Femur (tissue), 1 donor: Measurements from ENCODE around the gene RBM5.
"Not testable (repeated sequence)": the region's sequence is repeated elsewhere in the genome, so short reads cannot be mapped to it uniquely, and the experiment has no call there.

Experiments used
- DNase-seq: peaks from one replicate; pipeline ENCODE4 v3.0.0-alpha.2; 2017

RBM5 gene

DNA sequence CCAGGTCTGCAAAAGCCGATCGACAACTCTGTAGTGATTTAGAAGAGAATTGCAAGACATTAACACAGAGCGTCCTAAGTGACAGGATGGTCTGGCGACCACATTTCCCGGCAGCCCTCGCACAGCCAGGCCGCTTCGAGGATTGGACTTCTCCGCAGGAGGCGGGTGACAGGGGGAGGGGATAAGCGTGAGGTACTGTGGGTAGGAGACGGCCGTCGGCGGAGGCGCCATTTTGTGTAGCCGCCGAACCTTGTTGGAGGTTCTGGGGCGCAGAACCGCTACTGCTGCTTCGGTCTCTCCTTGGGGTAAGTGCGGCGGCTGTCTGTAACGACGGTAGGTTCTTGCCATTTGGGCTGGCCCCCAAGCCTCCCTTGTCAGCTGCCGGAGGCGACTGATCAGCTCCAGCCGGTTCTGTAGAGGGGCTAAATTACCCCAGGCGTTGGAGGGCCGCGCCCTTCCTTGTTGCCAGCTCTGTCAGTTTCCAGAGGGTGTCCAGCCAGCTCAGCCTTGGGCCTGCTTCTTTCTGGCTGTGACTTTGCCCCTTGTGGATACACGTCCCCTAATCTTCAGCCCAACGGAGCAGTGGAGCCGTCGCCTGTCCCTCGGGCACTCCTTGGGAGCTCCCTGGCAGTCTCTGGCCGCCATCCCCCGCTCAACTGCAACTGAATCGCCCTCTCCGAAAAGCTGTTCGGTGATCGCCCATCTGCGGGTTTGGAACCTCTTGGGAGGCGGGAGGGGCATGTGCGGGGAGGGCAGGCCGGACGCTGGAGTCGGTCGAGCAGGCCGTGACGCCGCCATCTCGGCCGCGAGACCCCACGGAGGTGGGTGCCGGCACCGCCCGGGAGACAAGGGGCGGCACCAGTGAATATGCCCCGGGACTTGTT, at the start of gene RBM5:
TSS of gene RBM5 (plus strand) at position 195 of the 884 bp plus-strand sequence. CDS start 1,516 bp downstream, outside the sequence.
- DNase-seq = peak; percentile 96

DNA sequence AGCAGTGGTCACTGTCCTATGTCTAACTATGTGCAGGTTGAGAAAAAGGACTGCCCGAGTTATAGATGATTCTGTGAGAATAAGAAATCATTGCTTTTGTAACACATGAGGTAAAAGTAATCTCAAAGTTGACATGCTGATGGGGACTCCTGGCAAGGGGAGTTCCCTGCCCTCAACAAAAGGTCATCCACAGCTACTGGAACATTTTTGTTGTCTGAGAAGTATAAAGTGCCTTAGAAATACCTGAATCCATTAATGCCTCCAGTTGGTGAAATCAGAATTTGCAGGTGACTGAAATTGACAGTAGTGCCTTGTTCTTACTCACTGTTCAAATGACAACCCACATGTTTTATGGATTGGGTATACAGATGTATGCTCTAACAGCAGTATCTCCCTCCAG, 43.7 kb upstream of the RBM5 start:
- no peak for DNase-seq

DNA sequence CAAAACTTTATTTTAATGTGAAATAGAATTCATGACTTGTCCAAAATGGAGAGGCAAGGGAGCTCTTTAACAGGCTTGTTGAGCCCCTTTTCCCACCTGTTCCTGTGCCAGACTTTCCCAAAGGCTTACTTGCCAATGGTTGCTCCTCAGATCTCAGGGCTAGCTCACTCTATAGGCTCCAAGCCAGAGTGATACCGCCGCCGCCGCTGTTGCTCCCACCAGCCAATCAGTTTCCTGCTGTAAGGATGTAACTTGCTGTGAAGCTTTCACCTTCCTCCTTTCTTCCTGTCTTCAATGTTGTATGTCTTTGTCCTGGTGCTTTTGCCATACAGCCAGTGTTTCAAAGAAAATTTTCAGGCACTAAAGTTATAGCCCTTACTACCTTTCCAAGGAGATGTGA, 41.3 kb upstream of the RBM5 start:
- DNase-seq = no peak

DNA sequence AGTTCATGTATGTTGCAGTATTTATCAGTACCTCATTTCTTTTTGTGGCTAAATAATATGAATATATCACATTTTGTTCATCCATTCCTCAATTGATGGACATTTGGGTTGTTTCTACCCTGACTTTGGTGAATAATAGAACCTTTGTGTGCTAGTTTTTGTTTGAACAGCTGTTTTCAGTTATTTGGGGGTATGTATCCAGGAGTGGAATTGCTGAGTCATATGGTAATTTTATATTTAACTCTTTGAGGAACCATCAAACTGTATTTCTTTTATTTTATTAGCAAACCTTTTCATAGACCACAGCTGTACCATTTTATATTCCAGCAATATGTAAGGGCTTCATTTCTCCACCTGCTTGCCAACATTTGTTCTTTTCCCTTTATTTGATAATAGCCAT, 38.4 kb upstream of the RBM5 start:
- DNase-seq = no peak

DNA sequence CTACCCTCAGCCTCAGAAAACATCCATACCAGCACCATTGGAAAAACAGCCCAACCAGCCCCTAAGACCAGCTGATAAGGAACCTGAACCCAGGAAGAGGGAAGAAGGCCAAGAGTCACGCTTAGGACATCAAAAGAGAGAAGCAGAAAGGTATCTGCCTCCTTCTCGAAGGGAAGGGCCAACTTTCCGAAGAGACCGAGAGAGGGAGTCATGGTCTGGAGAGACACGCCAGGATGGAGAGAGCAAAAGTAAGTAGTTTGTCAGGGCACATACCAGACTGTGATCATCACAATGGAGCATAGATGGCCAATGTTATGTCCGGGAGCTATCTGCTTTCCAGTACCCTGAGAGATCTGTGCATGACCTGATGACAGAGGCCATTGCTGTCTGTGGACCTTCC, 31.0 kb upstream of the RBM5 start:
- no peak for DNase-seq

DNA sequence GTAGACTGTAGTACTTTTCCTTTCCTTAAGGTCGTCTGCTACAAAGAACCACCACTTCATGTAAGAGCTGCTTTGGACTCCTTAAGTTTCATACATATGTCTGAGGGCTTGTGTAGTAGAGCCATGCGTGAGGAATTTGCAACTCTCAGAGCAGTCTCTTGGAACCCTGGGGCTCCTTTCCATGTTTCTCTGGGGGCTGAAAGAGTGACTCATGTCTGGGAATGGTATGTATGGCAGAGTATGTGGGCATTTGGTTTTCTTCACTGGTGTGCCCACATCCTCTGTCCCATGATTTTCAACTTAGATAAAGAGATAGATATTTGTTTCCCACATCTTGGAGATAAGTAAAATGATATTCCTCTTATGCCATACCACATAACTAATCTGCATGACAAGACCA, 20.6 kb upstream of the RBM5 start:
- DNase-seq = no peak

DNA sequence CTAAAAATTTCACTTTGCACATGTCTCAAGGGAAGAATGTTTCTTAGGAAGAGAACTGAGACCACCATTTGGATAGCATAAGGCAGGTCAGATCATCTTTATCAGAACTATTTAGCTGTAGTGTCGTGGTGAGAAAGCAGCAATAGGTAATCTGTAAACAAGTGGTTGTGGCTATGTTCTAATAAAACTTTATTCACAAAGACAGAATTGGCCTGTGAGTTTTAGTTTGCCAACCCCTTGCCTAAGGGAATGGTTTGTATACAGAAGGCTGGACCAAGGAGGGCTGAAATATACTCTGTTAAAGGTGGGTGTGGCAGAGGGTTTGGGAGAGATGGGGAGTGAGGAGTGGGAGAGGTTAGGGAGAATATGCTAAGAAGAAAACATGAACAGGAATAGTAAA, 10.6 kb upstream of the RBM5 start:
- DNase-seq = no peak

DNA sequence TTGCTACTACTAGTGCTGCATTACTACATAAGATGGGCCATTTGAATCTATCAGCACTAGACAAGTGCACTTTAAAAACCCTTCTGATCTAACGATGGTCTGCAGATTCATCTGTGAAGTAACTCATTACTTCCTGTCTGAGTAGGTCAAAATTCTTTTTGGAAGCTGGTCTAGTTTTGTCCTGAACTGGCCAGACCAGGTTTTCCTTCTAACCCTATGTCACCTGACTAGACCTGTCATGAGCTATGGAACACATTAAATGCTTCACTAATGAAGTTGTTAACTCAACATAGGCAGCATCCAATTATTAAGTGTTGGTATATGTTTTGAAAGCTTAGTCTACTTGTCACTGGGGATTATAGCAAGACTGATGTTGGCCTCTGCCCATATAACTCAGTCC, 10.1 kb upstream of the RBM5 start:
- no peak for DNase-seq

DNA sequence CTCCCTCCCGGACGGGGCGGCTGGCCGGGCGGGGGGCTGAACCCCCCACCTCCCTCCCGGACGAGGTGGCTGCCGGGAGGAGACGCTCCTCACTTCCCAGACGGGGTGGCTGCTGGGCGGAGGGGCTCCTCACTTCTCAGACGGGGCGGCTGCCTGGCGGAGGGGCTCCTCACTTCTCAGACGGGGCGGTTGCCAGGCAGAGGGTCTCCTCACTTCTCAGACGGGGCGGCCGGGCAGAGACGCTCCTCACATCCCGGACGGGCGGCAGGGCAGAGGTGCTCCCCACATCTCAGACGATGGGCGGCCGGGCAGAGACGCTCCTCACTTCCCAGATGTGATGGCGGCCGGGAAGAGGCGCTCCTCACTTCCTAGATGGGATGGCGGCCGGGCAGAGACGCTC, 3.8 kb upstream of the RBM5 start:
- not testable (repeated sequence) for DNase-seq

DNA sequence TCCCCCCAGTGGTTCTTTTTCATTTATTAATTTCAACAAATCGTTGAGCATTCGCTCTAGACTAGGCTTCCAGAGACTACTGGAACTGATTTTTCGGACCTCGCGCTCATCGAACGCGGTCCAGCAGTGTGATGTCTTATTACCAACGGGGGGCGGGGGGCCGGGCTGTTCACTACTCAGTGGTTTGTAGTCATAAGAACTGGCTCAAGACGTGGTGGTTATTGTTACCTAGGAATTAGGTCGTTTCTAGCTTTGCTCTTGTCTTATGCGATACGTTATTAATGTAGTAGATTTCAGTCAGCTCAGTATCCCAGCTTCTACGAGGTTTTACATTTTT, 858 bp downstream of the RBM5 start:
- no peak for DNase-seq

DNA sequence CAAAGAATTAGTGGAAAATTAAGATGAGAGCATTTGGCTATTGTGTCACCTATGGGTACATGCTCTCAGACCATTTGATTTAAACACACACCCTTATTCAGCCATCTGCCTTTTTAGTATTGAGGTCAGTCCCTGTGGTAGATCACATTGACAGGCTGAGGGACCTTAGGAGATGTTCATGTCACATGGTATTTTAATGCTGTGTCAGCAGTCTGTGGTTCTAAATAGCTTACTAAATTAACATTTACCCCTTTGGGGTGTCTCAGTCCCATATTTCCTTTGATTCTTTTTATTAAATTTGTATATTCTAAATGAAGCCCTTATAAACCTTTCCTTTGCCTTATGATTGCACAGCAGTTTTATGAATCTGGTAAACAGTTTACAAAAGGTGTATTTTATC, 2.3 kb downstream of the RBM5 start:
- no peak for DNase-seq

DNA sequence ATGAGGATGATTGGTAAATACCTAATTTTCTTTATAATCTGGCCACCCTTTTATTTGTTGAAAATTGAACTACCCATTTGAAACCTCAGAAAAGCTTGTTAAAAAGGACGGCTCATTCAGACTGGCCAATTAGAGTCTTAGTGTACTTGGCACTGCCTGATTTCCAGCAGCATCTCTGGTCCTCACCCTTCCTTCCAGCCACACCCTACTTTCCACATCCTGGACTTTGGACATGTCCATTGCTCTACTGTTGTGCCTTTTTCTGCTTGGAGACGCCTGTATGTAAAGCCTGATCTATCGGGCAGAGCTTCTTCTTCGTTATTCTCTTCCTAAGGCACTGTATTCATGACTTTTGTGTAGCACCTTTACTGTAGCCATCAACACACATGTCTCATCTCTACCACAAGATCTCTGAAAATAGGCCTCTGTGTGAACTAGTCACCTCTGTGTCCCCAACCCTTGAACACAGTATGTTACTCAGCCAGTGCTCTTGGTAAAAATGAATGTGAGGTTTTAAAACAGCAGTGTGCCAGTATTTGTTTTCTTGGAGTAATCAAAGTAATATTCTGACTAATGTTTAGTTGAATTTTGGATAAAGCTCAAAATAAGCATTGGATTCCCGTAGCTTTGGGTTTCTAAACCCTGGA, 6.8 kb downstream of the RBM5 start:
- DNase-seq = no peak

DNA sequence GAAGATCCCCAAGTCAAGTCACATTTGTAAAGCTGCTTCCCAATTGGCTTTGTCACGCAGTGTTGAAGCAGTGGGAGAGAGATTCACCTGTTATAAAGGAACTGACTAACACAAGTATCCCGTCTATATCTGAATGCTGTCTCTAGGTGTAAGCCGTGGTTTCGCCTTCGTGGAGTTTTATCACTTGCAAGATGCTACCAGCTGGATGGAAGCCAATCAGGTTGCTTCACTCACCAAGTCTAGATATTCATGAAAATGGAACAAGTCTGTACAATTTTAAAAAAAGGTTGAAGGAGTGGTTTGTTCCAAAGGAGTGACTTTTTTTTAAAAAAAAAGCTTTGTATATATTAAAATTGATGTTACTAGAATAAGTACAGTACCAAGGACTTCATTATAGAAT, 11.7 kb downstream of the RBM5 start:
- DNase-seq = no peak

DNA sequence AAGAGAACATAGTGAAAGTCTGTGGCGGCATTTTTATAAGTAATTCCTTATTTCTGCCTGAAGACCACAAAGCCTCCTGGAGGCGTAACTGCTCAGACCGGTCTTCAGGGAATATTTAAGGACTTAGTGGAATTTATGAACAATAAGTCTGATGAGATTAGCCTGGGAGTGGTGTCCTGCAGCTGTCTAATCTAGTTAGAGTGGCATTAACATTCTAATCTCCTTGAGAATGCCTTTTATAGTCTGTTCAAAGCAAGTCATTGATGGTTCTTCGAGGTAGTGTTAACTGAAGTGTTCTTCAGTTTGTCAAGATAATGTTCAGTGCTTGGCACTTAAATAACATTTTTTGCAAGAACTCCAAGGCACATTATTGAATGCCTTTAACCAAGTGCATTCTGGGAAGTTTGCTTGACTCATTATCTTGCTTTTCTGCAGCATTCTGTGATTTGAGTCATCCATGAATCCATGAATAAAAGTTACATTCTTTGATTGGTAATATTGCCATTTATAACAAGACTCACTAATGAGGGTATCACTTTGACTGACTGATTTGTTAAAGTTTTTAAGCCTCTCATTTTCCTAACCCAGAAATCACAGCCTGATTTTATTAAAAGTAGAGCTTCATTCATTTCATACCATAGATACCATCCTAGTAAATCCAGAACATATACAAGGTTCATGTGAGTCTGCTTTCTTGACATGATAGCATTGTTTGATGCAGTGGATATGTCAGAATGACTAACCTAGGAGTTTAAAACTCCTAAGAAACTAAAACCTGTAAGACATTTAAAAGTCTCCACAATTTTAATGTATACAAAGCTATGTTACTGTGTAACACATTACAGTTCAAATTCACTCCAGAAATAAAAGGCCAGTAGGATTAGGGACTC, 12.5 kb downstream of the RBM5 start:
- no peak for DNase-seq

DNA sequence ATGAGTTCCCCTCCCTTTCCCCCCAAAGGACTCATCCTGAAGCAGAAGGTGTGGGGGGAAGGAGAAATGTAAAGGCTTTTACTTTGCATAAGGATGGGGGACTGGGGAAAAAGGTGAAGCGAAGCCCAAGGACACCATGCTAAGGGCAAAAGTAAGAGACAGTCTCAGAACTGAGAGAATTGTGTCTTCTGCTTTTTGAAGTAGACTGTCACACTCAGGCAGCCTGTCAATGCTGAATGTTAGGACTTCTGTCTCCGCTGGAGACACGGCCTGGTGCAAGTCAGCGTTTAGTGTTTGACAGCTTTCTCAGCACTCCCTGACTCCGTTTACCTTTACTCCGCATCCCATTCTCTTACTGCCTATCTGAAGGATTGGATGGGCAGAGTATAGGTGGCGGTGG, 13.8 kb downstream of the RBM5 start:
- no peak for DNase-seq

DNA sequence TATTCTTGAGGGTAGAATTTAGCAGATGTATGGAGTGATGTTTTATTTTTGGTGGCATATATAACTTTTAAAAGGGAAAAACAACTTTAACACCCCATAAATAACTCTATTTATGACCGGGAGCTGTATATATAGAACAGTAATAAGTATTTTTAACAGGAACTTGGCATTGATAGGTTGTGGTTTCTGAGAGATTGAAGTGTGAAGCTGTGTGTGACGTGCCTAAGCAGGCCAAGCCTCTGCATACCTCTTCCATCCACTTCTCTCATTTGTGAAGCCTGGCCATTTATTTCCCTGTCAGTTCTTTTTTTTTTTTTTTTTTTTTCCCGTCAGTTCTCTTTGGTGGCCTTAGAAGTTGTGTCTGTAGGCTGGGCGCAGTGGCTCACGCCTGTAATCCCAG, 23.0 kb downstream of the RBM5 start:
- DNase-seq = no peak

DNA sequence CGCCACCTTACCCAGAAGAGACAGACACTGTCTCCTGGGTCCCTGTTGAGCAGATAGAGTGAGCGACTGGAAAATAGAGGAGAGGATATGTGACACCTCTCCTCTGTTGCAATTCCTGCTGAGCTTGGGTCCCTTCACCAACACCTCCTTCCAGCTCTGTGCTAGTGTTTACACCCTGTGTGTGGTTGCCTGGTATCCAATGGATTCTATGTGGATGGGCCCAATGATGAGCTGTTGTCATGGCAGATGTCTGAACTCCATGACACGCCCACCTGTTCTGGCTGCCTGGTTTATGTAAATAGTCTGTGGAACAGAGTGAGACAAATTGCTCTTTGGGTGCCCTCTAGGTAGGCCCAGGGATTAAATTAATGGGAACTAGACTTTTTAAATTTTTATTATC, 23.7 kb downstream of the RBM5 start:
- DNase-seq = no peak

DNA sequence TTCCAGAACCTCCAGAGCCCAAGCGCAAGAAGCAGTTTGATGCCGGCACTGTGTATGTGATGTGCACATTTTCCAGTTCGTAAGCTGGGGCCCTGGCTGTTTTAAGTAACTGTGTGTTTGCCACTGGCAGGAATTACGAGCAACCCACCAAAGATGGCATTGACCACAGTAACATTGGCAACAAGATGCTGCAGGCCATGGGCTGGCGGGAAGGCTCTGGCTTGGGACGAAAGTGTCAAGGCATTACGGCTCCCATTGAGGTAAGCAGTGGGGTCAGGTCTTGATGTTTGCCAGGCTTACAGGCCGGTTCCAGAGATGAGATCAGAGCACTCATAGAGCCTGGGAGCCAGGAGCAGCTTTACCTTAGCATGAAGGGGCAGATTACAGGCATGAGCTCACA, 28.4 kb downstream of the RBM5 start:
- no peak for DNase-seq

DNA sequence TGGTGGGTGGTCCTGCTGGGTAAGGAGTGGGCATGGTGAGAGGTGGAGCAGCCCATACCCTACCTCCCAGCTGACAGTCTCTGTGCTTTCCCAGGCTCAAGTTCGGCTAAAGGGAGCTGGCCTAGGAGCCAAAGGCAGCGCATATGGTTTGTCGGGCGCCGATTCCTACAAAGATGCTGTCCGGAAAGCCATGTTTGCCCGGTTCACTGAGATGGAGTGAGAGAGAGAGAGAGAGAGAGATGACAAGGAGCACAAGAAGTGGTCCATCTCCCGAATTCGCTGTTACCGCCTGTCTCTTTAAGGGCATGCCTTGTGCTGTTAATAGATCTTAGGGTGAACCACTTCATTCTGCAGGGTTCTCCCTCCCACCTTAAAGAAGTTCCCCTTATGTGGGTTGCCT, 29.5 kb downstream of the RBM5 start:
- no peak for DNase-seq

DNA sequence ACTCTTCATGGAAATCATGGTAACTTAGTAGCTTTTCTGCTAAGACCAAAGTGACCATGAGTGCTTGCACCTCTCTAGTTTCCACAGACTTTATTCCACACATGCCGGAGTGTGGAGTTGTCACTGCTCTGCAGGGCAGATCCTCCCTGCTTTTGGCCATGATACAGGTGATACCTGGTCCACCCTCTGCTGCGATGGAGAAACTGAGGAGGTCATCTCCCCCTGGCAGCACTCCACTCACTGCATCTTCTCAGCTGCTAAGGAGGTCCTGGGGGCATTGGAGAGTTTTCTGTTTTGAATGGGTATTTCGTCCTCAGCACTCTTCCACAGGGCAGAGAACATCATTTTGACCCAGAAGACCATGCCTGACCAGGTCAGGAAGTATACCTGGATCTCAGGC, 31.1 kb downstream of the RBM5 start:
- DNase-seq = no peak

DNA sequence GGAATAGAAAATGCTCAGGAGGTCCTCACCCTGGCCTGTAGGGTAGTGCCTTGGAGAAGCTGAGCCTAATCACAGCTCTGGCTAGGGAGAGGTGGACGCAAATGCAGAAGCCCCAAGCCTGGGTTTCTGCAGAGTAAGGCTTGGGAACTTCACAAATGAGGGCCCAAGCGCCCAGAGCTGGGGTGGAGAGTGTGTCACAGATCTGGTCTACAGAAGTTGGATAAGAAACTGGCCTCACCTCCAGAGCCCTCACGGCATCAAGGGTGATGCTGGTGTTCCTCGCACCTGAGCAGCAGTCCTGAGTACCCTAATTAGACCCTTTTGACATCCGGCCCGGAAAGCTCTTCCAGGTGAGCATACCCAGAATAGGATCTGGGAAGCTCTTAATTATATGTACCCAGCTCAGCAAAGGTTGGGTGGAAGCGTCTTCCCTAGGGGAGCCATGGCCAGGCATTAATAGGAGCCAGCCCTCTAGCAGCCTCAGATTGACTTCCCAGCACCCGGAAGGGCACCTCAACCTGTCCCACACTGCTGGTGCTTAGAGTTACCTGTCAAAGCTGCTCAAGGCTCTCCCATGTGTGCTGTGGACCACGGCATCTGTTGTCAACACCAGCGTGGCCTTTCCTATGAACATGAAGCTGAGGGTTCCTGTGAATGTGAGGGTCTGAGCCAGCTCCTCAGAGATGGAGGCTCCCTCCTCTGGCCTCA, 31.8 kb downstream of the RBM5 start:
- DNase-seq = no peak

DNA sequence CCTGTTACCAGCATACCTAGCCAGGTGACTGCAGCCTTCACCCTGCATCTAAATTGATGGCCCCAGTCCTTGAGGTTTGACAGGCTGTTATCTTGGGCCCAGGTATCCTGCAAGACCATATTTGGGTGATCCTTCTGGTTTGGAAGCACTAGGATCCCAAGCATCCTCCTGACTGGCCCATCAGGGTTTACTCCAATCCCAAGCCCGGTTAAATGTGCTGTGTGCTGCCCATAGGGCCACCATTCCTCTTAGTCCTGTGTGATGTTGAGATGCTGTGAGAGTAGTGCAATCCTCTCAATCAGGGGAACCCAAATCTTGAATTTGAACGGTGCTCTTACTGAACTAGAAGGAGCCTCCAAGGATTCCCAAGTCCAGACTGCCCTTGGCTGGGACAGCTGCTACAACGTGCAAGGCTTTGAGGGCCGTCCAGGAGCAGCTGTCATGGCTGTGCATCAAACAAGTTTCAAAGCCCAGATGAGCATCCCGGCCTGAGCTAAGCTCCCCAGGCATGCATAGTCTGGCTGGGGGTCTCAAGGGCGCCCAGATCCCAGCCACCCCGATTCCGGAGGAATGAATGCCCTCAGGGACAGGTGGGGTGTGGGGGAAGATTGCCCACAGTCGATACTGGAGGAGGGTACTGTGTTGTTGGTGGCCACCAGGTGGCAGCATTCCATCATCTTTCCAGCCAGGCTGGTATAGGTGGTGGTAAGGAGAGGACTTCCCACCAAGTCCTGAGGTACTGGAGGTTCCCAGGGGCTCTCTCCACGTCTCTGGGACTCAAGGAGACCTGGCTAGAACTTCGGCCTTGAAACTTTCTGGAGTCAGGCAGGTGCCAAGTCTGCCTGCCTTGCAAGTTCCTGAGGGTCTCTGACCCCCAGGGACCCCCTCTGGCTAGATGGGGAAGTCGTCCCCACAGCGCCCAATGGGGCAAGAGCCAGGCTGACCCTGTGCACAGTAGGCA, 32.6 kb downstream of the RBM5 start:
- peak; percentile 87 for DNase-seq
